RWPE1 (cell line): ENCODE measurements around the gene ANKRD28.
"Not testable (repeated sequence)": the region's sequence is repeated elsewhere in the genome, so short reads cannot be mapped to it uniquely, and the experiment has no call there.

Experiments used
- CTCF ChIA-PET: fragments of 350-600 bp; sonication (Branson Sonifier 250); formaldehyde crosslinking; extraction: SDS; loops from one replicate; lab custom pipeline; 2021; lab: Yijun Ruan, JAX
- POLR2A ChIA-PET: fragments of 400-600 bp; formaldehyde crosslinking; extraction: SDS; loops from one replicate; lab custom pipeline; 2020; ENCODE audit warnings: antibody characterized with exemption; ENCODE audit not compliant: low non-redundant PET; lab: Yijun Ruan, JAX
- DNase-seq: peaks from one replicate; pipeline ENCODE4 v3.0.0; 2012; ENCODE audit warnings: low spot score
- H3K27ac ChIP-seq: fragments of 450-650 bp; 2 replicates; pipeline ENCODE4 v1.5.1; 2017
- TF ChIP-seq, protein P1 (sequence below): fragments of 450-650 bp; conservative IDR thresholded peaks from 2 replicates; pipeline ENCODE4 v1.5.1; 2017; ENCODE audit warnings: low read depth, mild to moderate bottlenecking

Gene ANKRD28

DNA sequence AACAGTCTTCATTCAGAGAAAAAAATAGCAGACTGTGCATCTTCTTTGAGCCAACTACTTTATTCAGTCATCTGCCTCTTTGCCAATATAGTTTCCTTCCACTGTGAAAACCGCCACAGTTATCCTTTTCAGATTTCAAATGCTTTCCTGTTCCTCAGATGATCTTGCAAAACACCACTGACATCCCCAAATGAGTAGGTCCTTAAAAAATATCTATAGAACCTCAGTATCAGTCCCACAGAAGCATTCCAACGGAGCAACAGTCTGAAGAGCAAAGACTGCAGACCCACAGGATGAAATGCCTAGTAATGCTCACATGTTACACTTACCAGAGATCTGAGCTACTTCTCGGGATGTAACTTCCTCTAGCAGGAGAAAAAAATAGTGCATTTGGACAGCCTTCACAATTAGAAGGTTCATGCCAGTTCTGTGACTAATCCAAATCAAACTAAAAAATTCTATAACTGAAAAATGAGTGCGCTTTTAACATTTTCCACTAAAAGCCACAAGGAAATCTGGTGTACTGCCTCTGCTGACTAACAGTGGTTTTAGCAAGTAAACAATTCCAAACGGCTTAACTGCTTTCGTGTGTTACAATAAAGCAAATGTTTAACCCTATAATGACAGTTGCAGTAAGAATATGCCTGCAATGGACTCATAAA, at the start of gene ANKRD28:
ANKRD28 (minus strand) TSS at position 338 of the 662 bp plus-strand sequence. CDS start 1,458 bp downstream, outside the sequence.
- ChIA-PET CTCF (interaction anchor here (1.0 kb wide), 1 partner anchor 9 kb away, joined by 3 read pairs; no protein-coding TSS in a partner anchor), POLR2A (no interaction called here)
- TF ChIP-seq, protein P1, sequence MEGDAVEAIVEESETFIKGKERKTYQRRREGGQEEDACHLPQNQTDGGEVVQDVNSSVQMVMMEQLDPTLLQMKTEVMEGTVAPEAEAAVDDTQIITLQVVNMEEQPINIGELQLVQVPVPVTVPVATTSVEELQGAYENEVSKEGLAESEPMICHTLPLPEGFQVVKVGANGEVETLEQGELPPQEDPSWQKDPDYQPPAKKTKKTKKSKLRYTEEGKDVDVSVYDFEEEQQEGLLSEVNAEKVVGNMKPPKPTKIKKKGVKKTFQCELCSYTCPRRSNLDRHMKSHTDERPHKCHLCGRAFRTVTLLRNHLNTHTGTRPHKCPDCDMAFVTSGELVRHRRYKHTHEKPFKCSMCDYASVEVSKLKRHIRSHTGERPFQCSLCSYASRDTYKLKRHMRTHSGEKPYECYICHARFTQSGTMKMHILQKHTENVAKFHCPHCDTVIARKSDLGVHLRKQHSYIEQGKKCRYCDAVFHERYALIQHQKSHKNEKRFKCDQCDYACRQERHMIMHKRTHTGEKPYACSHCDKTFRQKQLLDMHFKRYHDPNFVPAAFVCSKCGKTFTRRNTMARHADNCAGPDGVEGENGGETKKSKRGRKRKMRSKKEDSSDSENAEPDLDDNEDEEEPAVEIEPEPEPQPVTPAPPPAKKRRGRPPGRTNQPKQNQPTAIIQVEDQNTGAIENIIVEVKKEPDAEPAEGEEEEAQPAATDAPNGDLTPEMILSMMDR = peak; percentile 28; the same call in 1 of the 2 replicates
- peak; percentile 42 for DNase-seq
- H3K27ac ChIP-seq = no peak within 1 kb of the TSS

DNA sequence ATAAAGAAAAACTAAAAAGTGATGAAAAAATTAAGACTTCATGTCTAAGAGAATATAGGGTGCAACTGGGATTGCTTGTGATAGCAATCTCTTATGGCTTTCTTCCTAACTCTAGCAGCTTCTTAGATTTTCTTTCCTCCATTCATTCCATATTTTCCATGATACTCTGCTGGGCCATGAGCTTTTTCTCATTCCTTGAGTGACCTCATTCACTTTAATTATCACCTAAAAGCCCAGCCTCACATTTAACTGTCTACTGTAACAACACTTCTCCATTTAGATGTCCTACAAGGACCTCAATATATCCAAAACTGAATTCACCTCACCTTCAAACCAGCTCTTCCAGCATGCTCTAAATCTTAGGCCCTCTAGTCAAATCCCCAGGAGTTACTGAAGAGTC, 49.5 kb upstream of the ANKRD28 start:
- DNase-seq = no peak
- ChIA-PET CTCF (interaction anchor here (1.0 kb wide), 1 partner anchor 13 kb away, joined by 3 read pairs; no protein-coding TSS in a partner anchor), POLR2A (no interaction called here)
- TF ChIP-seq, protein P1 = no peak
- H3K27ac ChIP-seq = no peak overlapping the region

DNA sequence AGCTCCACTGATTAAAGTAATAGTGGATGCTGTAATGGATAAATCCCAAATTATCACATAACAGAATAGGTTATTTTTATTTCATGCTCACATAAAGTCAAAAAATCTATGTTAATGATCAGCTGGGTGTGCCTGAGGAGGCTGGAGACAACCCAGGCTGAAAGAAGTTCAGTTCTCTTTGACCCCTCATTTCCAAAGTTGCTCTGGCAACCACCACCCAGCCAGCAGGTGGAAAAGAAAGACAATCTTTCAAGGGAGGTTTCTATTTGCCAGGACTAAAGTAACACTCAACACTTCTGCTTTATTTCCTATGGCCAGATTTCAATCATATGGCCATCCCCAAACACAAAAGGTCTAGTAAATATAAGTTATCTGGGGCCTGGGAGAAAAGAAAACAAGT, 48.8 kb upstream of the ANKRD28 start:
- ChIA-PET CTCF (no interaction called here), POLR2A (no interaction called here)
- TF ChIP-seq, protein P1 = no peak
- no peak for DNase-seq
- no peak overlapping the region for H3K27ac ChIP-seq

DNA sequence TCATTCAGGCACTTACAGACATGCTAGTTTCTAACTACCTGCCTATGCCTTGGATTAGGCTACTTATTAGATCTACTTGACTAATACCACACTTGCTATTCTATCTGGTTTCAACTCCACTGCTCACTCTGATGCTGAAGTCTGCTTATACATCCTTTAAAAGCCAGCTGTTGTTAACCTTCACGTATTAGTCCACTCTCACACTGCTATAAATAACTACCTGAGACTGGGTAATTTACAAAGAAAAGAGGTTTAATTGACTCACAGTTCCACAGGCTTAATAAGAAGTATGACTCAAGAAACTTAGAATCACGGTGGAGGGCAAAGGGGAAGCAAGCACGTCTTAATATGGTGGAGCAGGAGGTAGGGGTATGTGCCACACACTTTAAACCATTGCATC, 47.7 kb upstream of the ANKRD28 start:
- no peak for DNase-seq
- POLR2A ChIA-PET = no interaction called here
- TF ChIP-seq, protein P1 = no peak
- CTCF ChIA-PET = no interaction called here
- no peak overlapping the region for H3K27ac ChIP-seq

DNA sequence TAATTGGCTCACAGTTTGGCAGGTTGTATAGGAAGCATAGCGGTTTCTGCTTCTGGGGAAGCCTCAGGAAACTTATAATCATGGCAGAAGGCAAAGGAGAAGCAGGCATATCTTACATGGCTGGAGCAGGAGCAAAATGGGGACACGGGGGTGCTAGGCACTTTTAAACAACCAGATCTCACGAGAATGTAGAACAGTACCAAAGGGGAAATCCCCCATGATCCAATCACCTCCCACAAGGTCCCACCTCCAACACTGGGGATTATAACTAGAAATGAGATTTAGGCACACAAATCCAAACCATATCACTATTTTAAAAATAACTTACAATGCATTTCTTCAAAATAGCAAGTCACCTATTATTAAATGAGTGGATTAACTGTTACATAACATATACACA, 47.1 kb upstream of the ANKRD28 start:
- TF ChIP-seq, protein P1 = no peak
- DNase-seq = no peak
- CTCF ChIA-PET = no interaction called here
- H3K27ac ChIP-seq = no peak overlapping the region
- POLR2A ChIA-PET = no interaction called here

DNA sequence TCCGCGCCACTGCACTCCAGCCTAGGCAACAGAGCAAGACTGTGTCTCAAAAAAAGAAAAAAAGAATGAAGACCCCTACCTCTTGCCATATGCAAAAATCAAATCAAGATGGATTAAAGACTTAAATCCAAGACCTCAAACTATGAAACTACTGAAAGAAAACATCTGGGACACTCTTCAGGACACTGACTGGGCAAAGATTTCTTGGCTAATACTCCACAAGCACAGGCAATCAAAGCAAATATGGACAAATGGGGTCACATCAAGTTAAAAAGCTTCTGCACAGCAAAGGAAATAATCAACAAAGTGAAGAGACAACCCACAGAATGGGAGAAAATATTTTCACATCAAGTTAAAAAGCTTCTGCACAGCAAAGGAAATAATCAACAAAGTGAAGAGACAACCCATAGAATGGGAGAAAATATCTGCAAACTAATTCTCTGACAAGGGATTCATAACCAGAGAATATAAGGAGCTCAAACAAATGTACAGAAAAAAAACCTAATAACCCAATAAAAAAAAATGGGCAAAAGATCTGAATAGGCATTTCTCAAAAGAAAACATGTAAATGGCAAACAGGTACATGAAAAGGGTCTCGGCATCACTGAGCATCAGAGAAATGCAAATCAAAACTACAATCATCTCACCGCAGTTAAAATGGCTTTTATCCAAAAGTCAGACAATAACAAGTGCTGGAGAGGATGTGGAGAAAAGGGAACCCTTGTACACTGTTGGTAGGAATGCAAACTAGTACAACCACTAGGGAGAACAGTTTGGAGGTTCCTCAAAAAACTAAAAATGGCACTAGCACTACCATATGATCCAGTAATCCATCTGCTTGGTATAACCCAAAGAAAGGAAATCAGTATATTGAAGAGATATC, 43.6 kb upstream of the ANKRD28 start:
- DNase-seq, H3K27ac ChIP-seq, POLR2A ChIA-PET, CTCF ChIA-PET: not testable (repeated sequence)

DNA sequence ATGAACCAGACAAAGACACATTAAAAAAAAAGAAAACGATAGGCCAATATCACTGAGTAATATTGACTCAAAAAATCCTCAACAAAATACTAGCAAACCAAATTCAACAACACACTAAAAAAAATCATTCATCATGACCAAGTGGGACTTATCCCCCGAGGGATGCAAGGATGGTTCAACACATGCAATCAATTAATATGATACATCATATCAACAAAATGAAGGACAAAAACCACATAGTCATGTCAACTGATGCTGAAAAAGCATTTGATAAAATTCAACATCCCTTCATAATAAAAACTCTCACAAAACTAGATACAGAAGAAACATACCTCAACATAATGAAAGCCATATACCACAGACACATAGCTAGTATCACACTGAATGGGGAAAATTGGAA, 41.8 kb upstream of the ANKRD28 start:
- no peak for DNase-seq
- TF ChIP-seq, protein P1 = no peak
- no peak overlapping the region for H3K27ac ChIP-seq
- ChIA-PET POLR2A (no interaction called here), CTCF (no interaction called here)
